Posterior vena cava (tissue), 2 donors: ENCODE measurements around the gene HTRA3. TPM values are rescaled to one million over a fixed set of nuclear protein-coding genes. Genes with fewer than 3 reads are reported as not detected.

ENCODE experiments used
- DNase-seq: peaks from one replicate; pipeline ENCODE4 v3.0.0-alpha.2; 2020; ENCODE audit warnings: low spot score
- intact Hi-C, 2 donors: fragments of 100-400 bp; cut with DNase I; formaldehyde crosslinking; loops; one replicate each; pipeline versions ENCODE4 v1.14.1 to v1.14.2; 2022 to 2023
- total RNA-seq, 2 donors: library from RNA; stranded (reverse); fragmentation: NEBNext Ultra II Directional; extraction: Animal tissue kit (Norgen Biotek cat#: 25700); gene quantifications; one replicate each; pipeline ENCODE4 v1.2.1, GENCODE V29; 2021
- donor health status: DM: yes; HTN: yes; CAD: no.
- donor health status: DM: yes; HTN: yes; CAD: no.

HTRA3 gene
- total RNA-seq, 2 donors from 2014 or later: 14.9 to 104 TPM

DNA sequence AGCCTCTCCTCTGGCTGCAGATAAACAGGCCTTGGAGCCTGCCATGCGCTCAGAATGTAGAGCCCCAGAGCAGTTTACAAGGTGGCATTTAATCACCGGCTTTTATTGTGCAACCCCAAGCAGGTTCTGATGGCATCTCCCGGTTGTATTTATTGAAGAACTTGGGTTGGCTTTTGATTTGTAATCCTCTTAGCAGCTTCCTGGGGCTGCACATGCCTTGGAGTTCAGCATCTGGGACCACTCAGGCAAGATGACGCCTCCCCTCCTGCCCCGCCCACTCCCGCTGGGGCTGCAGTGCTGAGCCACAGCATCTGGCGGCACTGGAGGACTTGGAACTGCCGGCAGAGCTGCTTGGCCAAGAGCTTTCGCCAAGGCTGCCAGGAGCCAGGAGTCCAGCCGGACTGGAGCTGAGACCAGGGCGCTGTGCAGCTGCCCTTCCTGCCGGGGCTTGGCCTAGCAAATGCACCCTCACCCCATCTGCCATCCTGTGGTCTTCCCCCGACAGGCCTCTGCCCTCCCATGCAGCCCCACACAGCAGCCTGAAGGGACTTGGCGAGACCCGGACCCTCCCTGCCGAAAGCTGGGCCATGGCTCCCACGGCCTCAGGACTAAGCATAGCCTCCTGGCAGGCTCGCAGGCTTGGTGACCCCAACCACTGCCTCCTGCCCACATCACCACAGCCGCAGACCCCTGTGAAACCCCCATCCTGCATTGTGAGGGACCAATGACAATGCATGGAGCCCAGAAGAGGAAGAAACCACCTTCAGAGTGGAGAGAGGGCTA, 5.4 kb downstream of the HTRA3 start:
- peak; percentile 96 for DNase-seq
- intact Hi-C loops: loop anchor here (2.0 to 10.0 kb wide), 2 partner anchors 128 to 130 kb away; no protein-coding TSS in a partner anchor

DNA sequence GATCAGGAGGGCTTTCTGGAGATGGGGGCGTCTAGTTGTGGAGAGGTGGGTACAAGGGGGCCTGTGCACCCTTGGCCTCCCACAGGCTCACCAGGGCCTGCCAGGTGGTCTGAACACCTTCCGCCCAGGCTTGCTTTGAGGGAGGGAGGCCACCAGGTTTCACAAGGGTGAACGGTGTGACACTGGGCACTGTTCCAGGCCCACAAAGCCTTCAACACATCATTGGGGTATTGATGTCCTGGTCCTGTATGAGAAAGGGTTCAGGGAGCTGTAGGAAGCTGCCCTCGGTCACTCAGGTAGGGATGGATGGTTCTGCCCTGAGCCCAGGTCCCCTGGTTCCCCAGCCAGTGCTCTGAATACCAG, 6.0 kb downstream of the HTRA3 start:
- DNase-seq: no peak
- intact Hi-C loops: loop anchor here (2.0 to 10.0 kb wide), 2 partner anchors 127 to 129 kb away; no protein-coding TSS in a partner anchor

DNA sequence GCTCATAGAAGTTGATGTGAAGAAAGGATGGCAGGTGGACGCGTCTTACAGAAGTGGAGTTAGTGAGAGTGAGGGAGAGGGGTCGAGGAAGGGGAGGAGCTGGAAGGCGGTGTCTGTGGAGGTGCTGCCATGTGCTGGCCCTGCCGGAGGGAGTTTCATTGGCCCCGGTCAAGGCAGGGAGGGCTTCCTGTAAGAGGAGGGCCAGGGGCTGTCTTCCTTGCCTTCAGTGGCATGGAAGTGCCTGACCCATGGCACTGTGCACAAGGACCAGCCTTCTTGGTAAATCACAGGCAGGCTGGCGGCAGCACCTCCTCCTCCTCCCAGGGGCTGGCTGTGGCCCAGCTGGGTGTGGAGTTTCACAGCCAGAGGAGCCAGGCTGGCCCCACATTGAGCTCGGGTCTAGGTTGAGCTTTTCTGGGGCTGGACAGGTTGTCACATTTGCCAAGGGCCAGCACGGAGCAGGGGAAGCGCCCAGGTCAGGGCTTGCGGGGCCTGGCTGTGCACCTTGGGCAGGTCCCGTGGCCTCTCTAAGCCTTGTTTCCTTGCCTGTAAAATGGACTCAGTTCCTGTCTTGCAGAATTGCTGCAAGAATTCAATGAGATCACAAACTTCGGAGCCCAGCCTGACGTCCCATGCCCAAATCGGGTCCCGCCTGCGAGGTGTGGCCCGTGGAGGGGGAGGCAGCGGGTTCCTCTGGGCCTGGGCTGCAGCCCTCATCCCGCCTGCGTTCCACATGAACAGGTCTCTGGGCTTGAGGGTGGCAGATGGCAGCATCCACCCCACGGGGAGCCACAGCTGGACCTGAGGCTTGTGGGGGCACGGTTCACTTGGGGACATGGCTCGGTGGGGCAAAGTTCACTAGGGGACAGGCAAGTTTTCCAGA, 7.0 kb downstream of the HTRA3 start:
- DNase-seq: peak; percentile 88
- intact Hi-C loops: loop anchor here in 1 of 2 donors (10.0 kb wide), 1 partner anchor 128 kb away; no protein-coding TSS in a partner anchor

DNA sequence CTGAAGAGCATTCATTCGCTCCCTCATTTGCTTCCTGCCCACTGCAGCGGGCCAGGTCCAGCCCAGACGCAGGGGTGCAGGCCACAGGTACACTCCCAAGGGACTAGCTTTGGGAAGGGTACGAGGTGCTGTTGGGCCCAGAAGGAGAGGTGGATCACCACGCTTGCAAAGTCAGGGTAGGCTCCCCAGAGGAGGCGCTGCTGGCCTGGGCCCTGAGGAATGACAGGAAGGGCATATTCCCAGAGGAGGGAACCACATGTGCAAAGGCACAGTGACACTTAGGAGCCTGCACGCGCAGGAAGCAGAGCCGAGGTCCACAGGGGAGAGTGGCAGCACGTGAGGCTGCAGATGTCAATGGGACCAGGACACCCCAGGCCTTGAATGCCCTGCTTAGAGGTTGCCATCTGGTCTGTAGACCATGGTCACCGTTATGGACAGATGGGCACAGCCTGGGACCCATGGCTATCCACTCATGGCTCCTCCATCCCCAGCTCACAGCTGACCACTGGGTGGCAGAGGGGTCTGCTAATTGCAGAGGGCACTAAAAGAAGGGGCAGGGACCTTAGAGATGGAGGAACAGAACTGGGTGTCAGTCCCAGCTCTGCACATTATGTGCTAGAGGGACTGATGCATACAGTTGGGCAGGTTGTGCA, 7.9 kb downstream of the HTRA3 start:
- intact Hi-C loops: loop anchor here in 1 of 2 donors (10.0 kb wide), 1 partner anchor 127 kb away; no protein-coding TSS in a partner anchor
- peak; percentile 76 for DNase-seq

DNA sequence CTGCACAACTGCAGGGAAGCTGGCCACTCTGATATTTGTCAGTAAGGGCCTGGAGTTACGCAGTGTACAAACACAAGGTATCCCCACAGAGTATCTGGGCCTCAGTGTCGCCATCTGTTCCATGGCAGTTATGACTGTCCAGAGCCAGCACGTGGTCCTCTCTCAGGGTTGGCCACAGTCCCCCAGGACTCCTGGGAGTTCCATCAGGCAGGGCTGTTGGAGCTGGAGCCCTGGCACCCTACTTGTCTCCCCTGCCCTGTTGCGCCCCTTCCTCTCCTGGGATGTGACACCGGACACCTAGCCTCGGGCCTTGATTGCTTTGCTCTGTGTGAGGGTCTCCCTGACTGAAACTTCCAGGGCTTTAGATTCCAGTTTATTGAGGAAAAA, 8.4 kb downstream of the HTRA3 start:
- DNase-seq: peak; percentile 74
- intact Hi-C loops: loop anchor here in 1 of 2 donors (10.0 kb wide), 1 partner anchor 127 kb away; no protein-coding TSS in a partner anchor

DNA sequence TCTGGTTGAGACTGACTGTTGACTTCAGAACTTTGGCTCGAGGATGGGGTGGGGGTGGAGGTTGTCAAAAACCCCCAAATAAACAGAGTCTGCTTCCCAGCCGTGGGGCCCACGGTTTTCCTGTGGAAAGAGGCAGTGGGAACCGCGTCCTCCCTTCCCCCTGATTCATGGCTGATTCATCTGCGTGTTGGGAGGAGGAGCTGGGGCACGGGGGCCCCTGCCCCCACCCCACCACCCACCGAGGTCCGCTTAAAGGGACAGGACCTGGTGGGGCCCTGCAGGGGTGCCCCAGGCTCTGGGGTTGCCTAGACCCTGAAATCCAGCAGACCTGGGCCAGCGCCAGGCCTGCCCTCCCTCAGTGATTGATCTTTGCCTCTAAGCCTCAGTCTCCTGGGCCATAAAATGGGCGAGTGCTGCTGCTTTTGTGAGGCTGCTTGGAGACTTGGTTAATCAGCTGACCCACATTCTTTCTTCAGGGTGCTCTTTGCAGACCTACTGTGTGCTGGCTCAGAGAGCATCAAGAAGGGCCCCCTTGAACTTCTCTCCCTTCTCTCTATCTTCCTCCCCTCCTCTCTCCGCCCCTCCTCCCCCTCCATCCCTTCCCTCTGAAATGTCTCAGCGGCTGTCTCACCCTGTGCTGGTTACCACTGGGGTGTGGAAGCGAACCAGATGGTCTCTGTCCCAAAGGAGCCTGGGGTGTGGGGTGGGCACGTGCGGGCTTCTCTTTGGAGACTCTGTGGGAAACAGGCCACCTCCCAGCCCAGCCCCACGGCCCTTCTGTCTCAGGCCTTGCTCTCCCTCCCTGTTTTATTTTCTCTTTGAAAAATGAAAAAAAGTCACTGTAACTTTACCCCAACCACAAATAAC, 9.1 kb downstream of the HTRA3 start:
- intact Hi-C loops: loop anchor here in 1 of 2 donors (10.0 kb wide), 1 partner anchor 126 kb away; no protein-coding TSS in a partner anchor
- DNase-seq: peak; percentile 86

DNA sequence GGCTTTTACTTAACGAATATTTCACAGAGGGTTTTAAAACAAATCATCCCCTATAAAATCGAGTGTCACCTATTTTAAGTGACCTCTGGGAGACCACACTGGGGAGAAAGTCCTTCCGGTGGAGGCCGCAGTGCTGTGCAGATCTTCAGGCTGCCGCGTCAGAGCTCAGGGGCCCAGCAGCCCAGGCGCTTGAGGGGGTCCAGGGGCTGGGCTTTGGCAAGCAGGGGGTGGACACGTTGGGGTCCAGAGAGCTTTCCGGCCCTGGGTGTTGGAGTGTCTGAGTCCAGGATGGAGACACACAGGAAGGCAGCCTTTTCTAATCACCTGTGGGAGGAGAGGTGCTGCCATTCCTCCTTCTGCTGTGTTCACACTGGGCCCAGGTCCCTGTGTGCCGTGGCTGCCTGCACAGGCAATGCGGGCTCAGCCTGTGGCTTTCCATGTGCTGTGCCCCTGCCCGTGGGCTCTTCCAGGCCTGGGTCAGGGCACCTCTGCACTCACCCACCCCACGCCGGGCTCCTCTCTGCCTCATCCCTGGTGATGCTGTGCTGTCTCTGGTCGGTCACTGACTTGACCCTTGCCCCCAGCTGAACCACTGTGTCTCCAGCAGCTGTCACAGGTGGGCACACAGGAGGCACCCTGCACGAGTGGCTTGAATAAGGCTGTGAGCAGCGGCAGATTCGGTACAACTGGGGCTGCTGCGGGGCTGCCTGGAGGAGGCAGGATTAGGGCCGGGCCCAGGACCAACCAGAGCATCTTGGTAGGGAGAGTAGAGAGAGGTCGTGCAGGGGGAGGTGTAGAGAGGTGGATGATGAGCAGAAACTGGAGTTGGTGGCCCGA, 10.0 kb downstream of the HTRA3 start:
- intact Hi-C loops: loop anchor here in 1 of 2 donors (10.0 kb wide), 1 partner anchor 125 kb away; no protein-coding TSS in a partner anchor

DNA sequence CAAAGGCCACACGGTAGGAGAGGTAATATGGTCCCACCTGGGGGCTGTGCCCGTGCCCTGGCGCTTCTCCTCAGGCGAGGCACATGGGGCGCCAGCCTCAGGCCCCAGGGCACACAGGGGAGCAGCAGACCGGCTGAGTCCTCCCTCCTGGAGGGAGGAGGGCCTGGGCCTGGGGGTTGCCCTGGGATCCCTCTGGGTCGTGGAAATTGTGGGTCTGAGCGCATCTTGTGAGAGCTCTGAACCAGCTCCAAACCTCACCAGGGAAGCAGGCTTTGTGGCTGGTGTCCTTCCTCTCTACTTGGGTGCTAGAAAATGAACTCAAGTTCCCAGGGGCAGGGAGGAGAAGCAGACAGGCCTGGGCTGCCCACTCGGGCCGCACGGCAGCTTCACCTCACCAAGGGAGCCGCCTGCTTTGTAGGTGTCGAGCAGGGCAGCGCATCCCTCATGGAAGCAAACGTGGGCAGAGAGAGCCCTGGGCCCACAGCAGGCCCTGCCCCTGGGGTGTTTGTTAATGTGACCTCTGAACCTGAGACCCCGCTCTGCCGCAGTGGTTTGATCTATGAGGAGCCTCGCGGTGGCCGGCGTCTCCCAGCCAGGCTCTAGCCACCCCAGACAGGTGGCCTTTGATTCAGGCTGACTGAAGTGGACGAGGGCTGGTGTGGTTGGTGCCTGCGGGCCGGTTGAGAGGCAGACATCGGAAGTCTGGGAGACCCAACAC, 10.8 kb downstream of the HTRA3 start:
- peak; percentile 44 for DNase-seq
- intact Hi-C loops: no loop called here

More for the DNA sequence above, 10.0 kb downstream of the HTRA3 start:
- DNase-seq: peak; percentile 79

DNA sequence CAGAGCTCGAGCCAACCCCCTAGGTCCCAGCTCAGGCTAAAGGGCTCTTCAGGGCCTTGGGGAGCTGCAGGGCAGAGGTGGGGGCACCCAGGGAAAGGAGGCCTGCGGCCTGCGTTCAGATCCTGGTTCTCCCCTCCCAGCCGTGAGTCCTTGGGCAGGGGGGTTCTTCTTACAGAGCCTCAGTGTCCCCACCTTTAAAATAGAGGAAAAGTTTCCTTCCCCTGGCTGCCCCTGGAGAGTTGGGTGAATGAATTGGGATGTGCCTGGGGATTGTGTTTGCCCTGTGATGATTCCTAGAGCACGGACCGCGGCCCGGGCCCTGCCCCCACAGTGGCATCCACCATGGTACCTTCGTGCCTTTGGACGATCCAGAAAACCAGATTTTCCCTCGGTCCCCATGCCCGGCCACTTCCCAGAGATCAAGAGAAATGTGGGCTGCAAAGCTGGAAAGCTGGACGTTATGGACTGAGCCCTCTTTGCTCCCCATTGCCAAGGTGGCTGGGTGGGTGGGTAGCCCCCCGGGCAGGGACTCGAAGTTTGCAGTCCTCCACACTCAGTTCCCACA, 11.4 kb downstream of the HTRA3 start:
- intact Hi-C loops: no loop called here
- peak; percentile 67 for DNase-seq

DNA sequence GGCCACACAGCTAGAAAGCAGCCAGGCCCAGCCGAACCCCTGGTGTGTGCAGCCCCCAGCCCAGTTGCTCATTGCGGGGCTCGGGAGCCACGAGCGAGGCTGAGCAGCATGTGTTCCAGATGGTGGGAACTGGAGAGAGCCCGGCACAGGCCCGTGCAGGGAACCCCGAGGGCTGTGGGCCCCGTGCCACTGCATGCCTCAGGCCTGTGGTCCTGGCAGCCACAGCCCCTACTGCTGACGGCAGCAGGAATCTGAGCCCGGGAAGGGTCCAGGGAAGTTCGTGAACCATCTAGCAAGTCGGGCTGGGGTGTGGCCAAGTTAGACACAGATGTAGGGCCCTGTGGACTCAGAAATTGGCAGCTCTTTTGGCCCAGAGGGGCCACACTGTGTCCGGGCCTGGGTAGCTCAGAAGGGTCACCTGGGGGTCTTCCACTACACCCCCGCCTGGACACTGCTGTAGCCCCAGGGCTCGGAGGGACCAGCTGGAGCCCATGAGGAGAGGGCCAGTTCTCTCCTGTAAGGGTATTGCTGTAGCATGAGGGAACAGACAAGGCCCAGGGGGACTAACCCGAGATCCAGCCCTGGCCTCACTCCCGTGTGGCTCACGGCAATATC, 12.1 kb downstream of the HTRA3 start:
- peak; percentile 92 for DNase-seq
- intact Hi-C loops: no loop called here

DNA sequence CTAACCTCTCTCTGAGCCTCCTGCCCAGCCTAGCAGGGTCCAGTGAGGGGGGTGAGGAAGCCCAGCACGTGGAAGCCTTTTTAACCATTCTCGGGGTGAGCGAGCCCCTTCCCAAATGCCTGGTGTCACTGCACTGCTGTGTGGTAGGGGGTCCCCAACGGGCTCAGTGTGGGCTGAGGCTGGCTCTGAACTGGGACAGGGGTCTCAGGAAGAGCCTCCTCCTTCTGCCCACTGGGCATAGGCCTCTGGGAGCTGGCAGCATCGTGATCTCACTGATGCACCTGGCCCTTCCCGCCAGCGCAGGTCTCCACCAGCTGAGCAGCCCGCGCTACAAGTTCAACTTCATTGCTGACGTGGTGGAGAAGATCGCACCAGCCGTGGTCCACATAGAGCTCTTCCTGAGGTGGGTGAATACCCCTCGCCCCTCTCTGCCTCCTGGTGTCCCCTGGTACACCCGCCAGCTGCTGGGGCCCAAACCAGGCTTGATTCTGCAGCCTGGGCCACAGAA, 12.6 kb downstream of the HTRA3 start:
- intact Hi-C loops: no loop called here
- DNase-seq: peak; percentile 79

DNA sequence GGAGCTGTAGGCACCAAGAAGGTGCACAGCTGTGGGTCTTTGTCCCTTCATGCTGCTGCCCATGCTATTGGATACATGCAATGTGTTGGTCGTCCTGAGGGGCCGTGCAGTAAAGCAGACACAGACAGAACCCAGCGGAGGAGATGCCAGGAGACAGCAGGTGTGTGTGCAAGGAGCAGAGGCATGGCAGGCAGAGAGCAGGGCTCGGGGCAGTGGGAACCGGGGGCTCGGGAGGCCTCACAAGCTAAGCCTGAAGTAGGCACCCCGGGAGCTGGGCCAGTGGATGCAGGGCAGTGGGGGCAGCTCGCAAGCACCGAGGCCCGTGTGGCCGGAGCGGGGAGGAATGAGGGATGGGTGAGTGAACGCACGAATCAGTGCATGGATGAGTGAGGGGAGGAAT, 13.2 kb downstream of the HTRA3 start:
- peak; percentile 62 for DNase-seq
- intact Hi-C loops: no loop called here

DNA sequence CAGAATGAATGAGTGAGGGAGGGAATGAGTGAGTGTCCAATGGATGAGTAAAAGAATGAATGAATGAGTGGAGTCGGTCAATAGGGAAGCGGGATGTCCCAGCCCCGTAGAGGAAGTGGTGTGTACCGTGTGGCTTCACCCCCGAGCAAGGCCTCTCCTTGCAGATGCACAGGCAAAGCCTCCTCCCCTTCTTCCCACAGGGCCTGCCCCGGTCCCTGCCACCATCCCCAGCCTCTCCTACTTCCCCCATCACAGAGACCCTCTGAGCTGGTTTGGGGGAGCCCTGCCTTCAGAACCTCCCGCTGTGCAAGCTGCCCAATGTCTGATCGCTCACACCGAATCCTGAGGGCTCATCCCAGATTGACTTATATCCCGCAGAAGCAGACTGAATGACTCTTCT, 13.6 kb downstream of the HTRA3 start:
- DNase-seq: peak; percentile 26

DNA sequence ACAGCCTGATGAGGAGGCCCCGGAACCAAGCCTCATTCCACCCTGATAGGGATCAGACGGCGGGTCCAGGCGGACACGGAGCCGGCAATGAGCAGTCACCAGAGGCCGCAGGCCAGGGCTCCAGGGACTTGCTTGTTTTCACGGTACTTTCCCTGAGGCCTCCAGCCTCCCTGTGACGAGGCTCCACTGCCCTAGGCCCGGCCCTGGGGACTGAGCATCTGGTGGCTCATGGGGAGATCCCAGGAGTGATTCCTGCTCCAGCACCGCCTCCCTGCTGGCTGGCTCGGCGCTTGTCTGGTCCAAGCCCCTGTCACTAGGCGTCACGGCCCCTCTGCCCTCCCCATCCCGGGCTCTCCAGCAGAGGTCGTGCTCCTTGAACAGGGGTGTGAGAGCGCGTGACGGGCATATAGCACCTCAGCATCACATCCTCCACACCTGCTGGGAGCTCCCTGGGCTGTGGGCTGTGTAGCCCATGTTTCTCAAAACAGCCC, 14.1 kb downstream of the HTRA3 start:
- intact Hi-C loops: no loop called here
- DNase-seq: peak; percentile 79

More for the DNA sequence above, 13.6 kb downstream of the HTRA3 start:
- intact Hi-C loops: no loop called here

DNA sequence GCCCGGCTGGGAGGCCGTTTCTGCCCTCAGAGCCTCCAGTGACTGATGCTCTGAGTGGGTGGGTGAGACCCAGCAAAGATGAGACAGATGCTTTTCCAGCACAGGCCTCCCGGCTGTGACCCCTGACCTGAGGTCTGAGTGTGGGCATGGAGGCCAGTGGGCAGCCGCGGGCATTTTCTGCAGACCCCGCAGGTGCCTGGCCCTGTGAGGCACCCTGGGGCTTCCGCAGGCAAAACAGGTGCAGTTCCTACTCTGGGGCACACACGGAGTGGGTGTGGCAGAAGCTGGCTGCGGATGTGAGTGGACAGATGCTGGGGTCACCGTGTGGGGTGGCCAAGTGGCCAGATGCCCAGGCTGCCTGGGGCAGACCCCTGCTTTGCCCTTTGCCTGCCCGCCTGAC, 14.8 kb downstream of the HTRA3 start:
- peak; percentile 50 for DNase-seq
- intact Hi-C loops: no loop called here
